RWPE1 (cell line): ENCODE data around the gene GSTA2.

ENCODE experiments used
- CTCF ChIA-PET: fragments of 350-600 bp; sonication (Branson Sonifier 250); formaldehyde crosslinking; extraction: SDS; loops from one replicate; lab custom pipeline; 2021; lab: Yijun Ruan, JAX
- POLR2A ChIA-PET: fragments of 400-600 bp; formaldehyde crosslinking; extraction: SDS; loops from one replicate; lab custom pipeline; 2020; ENCODE audit warnings: antibody characterized with exemption; ENCODE audit not compliant: low non-redundant PET; lab: Yijun Ruan, JAX
- DNase-seq: peaks from one replicate; pipeline ENCODE4 v3.0.0; 2012; ENCODE audit warnings: low spot score
- H3K27ac ChIP-seq: fragments of 450-650 bp; 2 replicates; pipeline ENCODE4 v1.5.1; 2017
- CTCF ChIP-seq: fragments of 450-650 bp; conservative IDR thresholded peaks from 2 replicates; pipeline ENCODE4 v1.5.1; 2017; ENCODE audit warnings: low read depth, mild to moderate bottlenecking

The GSTA2 gene

GRCh38 chr6:52735071-52735470 is 28.2 kb downstream of the GSTA2 start:
- TF ChIP-seq CTCF = no peak
- DNase-seq = no peak
- H3K27ac ChIP-seq = no peak overlapping the region
- ChIA-PET CTCF (interaction anchor here (0.6 kb wide), 1 partner anchor 148 kb away, joined by 5 read pairs; no protein-coding TSS in a partner anchor), POLR2A (no interaction called here)

GRCh38 chr6:52734072-52734471 is 29.2 kb downstream of the GSTA2 start:
- POLR2A ChIA-PET = no interaction called here

GRCh38 chr6:52733172-52733571 is 30.1 kb downstream of the GSTA2 start:
- DNase-seq = no peak
- no peak overlapping the region for H3K27ac ChIP-seq
- CTCF ChIA-PET = no interaction called here
- no peak for TF ChIP-seq CTCF
- POLR2A ChIA-PET = no interaction called here

More at GRCh38 chr6:52734072-52734471, 29.2 kb downstream of the GSTA2 start:
- DNase-seq = no peak
- CTCF ChIA-PET = no interaction called here
- no peak overlapping the region for H3K27ac ChIP-seq
- TF ChIP-seq CTCF = no peak

GRCh38 chr6:52731719-52732118 is 31.6 kb downstream of the GSTA2 start:
- DNase-seq = no peak
- H3K27ac ChIP-seq = no peak overlapping the region
- TF ChIP-seq CTCF = no peak
- ChIA-PET CTCF (no interaction called here), POLR2A (no interaction called here)

- ChIA-PET POLR2A (no interaction called here), CTCF (interaction anchor here (0.6 to 0.7 kb wide), 2 partner anchors 186 to 298 kb away, joined by 3 read pairs; no protein-coding TSS in a partner anchor)
- H3K27ac ChIP-seq = no peak overlapping the region
- no peak for TF ChIP-seq CTCF
- no peak for DNase-seq
Observed at GRCh38 chr6:52729576-52729975, 33.7 kb downstream of the GSTA2 start.

- no peak overlapping the region for H3K27ac ChIP-seq
- no peak for TF ChIP-seq CTCF
- ChIA-PET POLR2A (no interaction called here), CTCF (interaction anchor here (0.6 kb wide), 1 partner anchor 157 kb away, joined by 6 read pairs; no protein-coding TSS in a partner anchor)
- DNase-seq = no peak
Observed at GRCh38 chr6:52728394-52728793, 34.9 kb downstream of the GSTA2 start.
